Gastrocnemius medialis (tissue), 4 donors: Measurements from ENCODE around the gene CACTIN.

Experiments
- CTCF ChIP-seq, 5 experiments: fragments of 450-650 bp in 3 of 5; fragments of 200-600 bp in 2 of 5; sonication (generic) in 2 of 5; IDR thresholded peaks in 4 of 5; conservative IDR thresholded peaks in 1 of 5; 1 replicate in 4 of 5; 2 replicates in 1 of 5; pipeline ENCODE4 v1.5.1; 2016 to 2019; ENCODE audit warnings: antibody characterized with exemption in 5 of 5, mild to moderate bottlenecking in 3 of 5, moderate library complexity in 3 of 5
- POLR2A ChIP-seq, 2 donors: fragments of 450-650 bp; IDR thresholded peaks; one replicate each; pipeline ENCODE4 v1.6.1; 2017; ENCODE audit warnings: antibody characterized with exemption in 2 of 2, mild to moderate bottlenecking in 2 of 2, moderate library complexity in 2 of 2

- TF ChIP-seq CTCF (IDR thresholded peaks at IDR 0.05 in 4 of 5, conservative IDR thresholded peaks at IDR 0.05 in 1 of 5) = no peak
- TF ChIP-seq POLR2A (IDR thresholded peaks at IDR 0.05) = no peak
These were observed 33.4 kb downstream of the CACTIN start for GRCh38 chr19:3593156-3593555.
